GM12865 (cell line): ENCODE data around the gene GDF7.

Experiments
- DNase-seq: peaks from one replicate; pipeline ENCODE4 v3.0.0; 2010; ENCODE audit warnings: low read depth
- H3K4me3 ChIP-seq: 2 replicates; pipeline ENCODE4 v1.5.1; 2011; ENCODE audit warnings: mild to moderate bottlenecking, low read depth, low read length, control low read depth
- TF ChIP-seq, protein P1 (sequence below): IDR thresholded peaks from 2 replicates; pipeline ENCODE4 v1.5.1; 2011; ENCODE audit warnings: low read length, control low read depth, low read depth, inconsistent platforms; ENCODE audit not compliant: insufficient read depth; ENCODE audit errors: missing control alignments

Gene GDF7

DNA sequence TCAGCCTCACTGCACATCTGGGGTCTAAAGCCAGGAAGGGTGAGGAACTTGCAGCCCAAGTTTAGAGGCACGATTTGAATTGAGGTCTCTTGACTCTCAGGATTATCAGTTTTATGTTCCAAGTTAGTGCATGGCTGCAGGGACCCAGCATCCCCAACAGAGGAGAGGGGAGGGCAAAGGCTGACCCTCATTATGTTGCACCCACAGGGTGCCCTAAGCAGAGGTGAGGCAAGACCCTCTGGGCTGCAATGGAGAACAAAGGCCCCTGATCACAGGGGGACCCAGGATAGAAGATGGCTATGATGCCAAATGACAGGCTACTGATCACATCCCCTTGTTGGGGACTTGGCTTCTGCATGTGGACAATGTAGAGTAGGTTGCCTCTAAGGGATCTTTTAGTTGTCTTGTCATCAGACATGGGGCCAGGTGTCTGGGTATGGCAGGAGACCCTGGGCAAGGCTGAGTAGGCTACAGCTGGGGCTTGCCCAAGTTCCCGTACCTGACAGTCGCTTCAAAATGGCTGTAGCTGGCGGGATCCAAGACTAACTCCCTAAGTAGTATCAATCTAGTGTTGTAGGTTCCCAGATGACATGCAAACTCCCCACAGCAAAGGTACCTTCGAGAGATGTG, 4.5 kb upstream of the GDF7 start:
- DNase-seq: no peak
- TF ChIP-seq, protein P1, sequence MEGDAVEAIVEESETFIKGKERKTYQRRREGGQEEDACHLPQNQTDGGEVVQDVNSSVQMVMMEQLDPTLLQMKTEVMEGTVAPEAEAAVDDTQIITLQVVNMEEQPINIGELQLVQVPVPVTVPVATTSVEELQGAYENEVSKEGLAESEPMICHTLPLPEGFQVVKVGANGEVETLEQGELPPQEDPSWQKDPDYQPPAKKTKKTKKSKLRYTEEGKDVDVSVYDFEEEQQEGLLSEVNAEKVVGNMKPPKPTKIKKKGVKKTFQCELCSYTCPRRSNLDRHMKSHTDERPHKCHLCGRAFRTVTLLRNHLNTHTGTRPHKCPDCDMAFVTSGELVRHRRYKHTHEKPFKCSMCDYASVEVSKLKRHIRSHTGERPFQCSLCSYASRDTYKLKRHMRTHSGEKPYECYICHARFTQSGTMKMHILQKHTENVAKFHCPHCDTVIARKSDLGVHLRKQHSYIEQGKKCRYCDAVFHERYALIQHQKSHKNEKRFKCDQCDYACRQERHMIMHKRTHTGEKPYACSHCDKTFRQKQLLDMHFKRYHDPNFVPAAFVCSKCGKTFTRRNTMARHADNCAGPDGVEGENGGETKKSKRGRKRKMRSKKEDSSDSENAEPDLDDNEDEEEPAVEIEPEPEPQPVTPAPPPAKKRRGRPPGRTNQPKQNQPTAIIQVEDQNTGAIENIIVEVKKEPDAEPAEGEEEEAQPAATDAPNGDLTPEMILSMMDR: no peak
- H3K4me3 ChIP-seq: no peak overlapping the region

DNA sequence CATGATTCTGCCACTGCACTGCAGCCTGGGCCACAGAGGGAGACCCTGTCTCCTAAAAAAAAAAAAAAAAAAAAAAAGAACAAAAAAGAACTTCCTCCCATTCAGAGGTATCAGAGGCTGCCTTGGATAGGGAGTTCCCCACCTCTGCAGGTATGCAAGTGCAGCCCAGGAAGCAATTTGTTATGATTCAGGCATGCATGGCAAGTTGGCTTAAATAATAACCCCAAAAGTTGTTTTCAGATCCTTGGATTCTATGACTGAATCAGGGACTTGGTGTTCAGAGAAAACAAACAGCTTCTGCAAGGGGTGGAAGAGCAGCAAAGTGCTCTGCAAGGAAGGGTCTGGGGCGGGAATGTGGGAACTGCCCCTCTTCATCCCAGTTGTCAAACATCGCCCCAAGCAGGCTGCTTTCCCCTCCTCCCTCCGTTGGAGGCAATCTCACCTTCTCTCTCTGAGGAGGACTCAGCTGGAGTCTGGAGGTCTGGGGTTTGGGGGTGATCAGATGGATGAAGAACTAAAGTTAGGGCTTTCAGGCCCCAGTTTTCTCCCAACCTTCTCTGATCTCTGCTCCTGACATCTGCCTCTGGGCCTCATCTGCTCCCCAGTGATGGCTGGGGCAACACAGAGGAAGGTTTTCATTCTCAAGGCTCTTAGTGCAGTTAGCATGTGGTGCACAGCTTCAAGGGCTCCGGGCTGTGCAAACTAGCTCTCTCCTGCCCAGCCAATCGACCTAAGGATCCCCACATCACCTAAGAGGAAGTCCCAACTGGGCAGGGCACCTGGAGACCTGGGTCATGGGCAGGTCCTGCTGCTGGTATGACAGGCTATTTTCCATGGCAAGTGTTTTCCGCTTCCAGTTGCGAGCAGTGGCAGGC, 3.5 kb upstream of the GDF7 start:
- no peak overlapping the region for H3K4me3 ChIP-seq
- TF ChIP-seq, protein P1: no peak
- no peak for DNase-seq

DNA sequence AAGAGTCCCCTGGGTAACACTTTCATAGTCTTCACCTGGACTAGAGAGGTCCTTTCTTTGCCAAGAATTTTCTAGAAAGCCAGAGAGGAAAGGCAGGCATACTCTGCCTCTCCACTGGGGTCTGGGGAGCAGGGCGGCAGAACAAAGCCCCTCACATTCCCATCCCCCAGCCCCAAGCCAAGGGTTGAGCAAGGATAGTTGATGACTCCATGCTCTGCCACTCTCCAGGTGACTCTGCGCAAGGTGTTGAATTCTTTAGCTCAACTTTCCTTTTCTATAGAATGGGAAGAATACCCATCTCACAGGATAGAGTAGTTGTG, 2.9 kb upstream of the GDF7 start:
- no peak overlapping the region for H3K4me3 ChIP-seq
- no peak for DNase-seq
- TF ChIP-seq, protein P1: no peak

DNA sequence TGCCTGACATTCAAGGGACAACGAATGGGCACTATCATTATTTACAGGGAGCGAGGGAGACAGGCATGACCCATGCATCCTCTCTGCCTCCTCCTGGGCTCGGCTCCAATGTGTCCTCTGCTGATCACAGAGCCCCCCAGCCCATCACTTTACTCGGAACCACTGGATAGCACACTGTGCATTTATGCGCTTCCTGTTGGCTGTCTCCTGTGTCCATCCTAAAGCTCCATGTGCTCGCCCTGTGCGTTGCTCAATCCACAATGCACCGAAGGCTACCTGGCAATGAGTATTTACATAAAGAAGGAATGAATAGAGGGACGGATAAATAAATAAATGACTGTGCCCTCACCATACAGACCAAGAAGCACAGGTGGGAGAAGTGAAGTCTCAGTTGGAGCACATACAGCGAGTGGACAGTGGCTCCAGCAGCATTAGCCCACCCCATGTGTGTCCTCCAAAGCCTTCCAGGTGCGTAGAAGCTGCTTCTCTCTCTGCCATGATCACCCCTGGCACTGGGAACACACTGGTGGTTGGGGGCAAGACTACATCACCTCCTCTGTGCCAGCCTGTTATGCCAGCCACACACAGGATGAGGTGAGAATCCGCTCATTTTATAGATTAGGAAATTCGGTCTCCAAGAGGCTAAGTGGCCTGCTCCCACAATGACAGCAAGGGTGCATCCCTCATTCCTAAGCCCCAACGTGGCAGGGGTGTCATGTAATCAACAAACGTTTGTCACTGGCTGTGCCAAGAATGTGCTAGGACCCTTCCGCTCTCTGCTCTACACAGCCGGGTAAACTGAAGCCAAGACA, 2.3 kb upstream of the GDF7 start:
- TF ChIP-seq, protein P1: no peak
- DNase-seq: no peak
- no peak overlapping the region for H3K4me3 ChIP-seq

DNA sequence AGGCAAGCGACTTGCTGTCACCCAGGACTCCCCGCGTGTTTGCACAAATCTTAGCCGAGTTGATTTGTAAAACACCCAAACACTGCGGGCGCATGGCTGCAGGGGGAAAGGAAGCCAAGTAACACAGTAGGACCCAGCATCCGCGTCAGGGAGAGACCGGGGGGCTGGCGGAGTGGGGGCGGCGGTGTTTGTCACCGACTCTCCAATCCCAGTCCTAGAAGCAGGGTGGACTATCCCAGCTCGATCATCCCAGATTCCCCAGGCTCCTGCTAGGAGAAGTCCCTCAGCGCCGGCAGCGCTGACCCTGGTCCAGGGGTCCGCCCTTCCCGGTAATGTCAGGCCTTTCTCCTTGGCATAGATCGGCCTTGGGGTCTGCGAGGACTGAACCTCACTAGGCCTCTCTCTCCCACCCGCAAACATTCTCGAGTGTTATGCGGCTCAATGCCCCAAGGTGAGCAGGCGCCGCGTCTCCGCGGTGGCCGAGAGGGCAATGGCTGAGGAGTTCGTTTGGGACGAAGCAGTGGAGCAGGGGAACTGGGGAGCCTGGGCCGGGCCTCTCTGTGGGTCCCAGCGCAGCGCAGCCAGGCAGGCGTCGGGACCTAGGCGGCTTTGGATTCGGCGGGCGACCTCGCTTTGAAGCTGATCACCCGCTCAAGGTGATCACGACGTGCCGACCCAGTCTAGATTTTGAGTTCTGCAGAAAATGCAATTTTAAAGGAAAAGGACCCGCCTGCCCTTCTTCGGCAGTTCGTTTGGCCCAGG, 1.5 kb upstream of the GDF7 start:
- DNase-seq: no peak
- TF ChIP-seq, protein P1: no peak
- no peak overlapping the region for H3K4me3 ChIP-seq

DNA sequence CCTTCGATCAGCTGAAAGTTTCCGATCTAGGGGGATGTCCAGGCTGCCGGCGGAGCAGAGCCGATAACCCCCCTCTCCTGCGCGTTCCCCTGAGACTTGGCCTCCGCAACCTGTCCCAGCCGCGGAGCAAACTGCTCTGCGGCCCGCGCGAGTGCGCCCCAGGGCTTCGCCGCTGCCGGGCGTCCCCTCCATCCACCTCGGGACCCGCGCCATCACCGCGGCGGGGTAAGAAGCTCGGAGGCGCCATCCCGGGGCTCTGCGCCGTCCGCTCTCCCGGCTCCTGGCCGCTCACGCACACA, 990 bp upstream of the GDF7 start:
- TF ChIP-seq, protein P1: no peak
- no peak for DNase-seq
- H3K4me3 ChIP-seq: peak overlapping the region; percentile 27
